ENCODE results near the gene TSNAXIP1.

- TF ChIP-seq EZH2 (optimal IDR thresholded peaks at IDR 0.05; ENCODE audit: low read depth, low read length): no peak
- TF ChIP-seq CTCF (IDR thresholded peaks at IDR 0.05; ENCODE audit: low read length): no peak
- no peak for TF ChIP-seq EZH2phosphoT487 (IDR thresholded peaks at IDR 0.05; ENCODE audit: low read length)
Measured at GRCh38 chr16:67773569-67774456, 32.9 kb upstream of the TSNAXIP1 start.
